Right forelimb (tissue), 1 donor: ENCODE measurements around the gene AS3MT.

Experiments used
- DNase-seq: peaks from one replicate; pipeline ENCODE4 v3.0.0-alpha.2; 2018

The AS3MT gene

GRCh38 chr10:102856758-102857424, 12.4 kb upstream of the AS3MT start:
- no peak for DNase-seq

- no peak for DNase-seq
These were observed 9.4 kb upstream of the AS3MT start for GRCh38 chr10:102859911-102860310.

GRCh38 chr10:102863660-102864059, 5.6 kb upstream of the AS3MT start:
- no peak for DNase-seq

GRCh38 chr10:102865620-102866019, 3.6 kb upstream of the AS3MT start:
- no peak for DNase-seq

- no peak for DNase-seq
These were observed 386 bp upstream of the AS3MT start for GRCh38 chr10:102868911-102869257.

GRCh38 chr10:102870221-102870620, 951 bp downstream of the AS3MT start:
- DNase-seq, result no peak

GRCh38 chr10:102872163-102872562, 2.9 kb downstream of the AS3MT start:
- DNase-seq, result no peak

- DNase-seq, result no peak
These were observed 7.5 kb downstream of the AS3MT start for GRCh38 chr10:102876747-102877153.

- DNase-seq, result no peak
These were observed 9.4 kb downstream of the AS3MT start for GRCh38 chr10:102878629-102879028.

- DNase-seq, result no peak
These were observed 11.0 kb downstream of the AS3MT start for GRCh38 chr10:102880256-102880655.

GRCh38 chr10:102888048-102888447, 18.8 kb downstream of the AS3MT start:
- DNase-seq, result no peak

GRCh38 chr10:102894466-102895213, 25.4 kb downstream of the AS3MT start:
- DNase-seq, result no peak

GRCh38 chr10:102900006-102900405, 30.7 kb downstream of the AS3MT start:
- no peak for DNase-seq

- no peak for DNase-seq
These were observed 35.1 kb downstream of the AS3MT start for GRCh38 chr10:102904346-102904745.

GRCh38 chr10:102906507-102906906, 37.2 kb downstream of the AS3MT start:
- no peak for DNase-seq

GRCh38 chr10:102914781-102915180, 45.5 kb downstream of the AS3MT start:
- DNase-seq, result no peak

GRCh38 chr10:102916173-102916572, 46.9 kb downstream of the AS3MT start:
- no peak for DNase-seq

GRCh38 chr10:102917314-102917961, 48.2 kb downstream of the AS3MT start:
- no peak for DNase-seq

GRCh38 chr10:102917962-102918816, 48.9 kb downstream of the AS3MT start, which contains the start of gene CNNM2:
Gene CNNM2 (plus strand): TSS chr10:102918294. CDS start chr10:102918481, 187 bp downstream.
- DNase-seq, result peak; percentile 99

- DNase-seq, result no peak
These were observed 49.6 kb downstream of the AS3MT start for GRCh38 chr10:102918817-102919245.

GRCh38 chr10:102919246-102919959, 50.1 kb downstream of the AS3MT start:
- DNase-seq, result peak; percentile 42
